Measurements from ENCODE around the gene GMPS.

GRCh38 chr3:155876503-155876902, 6.1 kb downstream of the GMPS start:
- TF ChIP-seq CTCF (IDR thresholded peaks at IDR 0.05): no peak
- no peak for TF ChIP-seq POLR2A (IDR thresholded peaks at IDR 0.05)
- no peak for TF ChIP-seq POLR2AphosphoS5 (IDR thresholded peaks at IDR 0.05)
- TF ChIP-seq EP300 (IDR thresholded peaks at IDR 0.05; ENCODE audit: low read depth): no peak
